ENCODE measurements around the gene PAIP1. TPM values are rescaled to one million over a fixed set of nuclear protein-coding genes. Genes with fewer than 3 reads are reported as not detected.

The PAIP1 gene
- total RNA-seq, 1 donor from 2014 or later: 95.5 TPM

GRCh38 chr5:43482490-43483297, 74.2 kb downstream of the PAIP1 start:
- H3K27me3 Mint-ChIP-seq: no peaks in the 10 kb centered on the region
- peaks cover 2% of the 10 kb centered on the region for H3K36me3 Mint-ChIP-seq
- TF ChIP-seq, protein P1, sequence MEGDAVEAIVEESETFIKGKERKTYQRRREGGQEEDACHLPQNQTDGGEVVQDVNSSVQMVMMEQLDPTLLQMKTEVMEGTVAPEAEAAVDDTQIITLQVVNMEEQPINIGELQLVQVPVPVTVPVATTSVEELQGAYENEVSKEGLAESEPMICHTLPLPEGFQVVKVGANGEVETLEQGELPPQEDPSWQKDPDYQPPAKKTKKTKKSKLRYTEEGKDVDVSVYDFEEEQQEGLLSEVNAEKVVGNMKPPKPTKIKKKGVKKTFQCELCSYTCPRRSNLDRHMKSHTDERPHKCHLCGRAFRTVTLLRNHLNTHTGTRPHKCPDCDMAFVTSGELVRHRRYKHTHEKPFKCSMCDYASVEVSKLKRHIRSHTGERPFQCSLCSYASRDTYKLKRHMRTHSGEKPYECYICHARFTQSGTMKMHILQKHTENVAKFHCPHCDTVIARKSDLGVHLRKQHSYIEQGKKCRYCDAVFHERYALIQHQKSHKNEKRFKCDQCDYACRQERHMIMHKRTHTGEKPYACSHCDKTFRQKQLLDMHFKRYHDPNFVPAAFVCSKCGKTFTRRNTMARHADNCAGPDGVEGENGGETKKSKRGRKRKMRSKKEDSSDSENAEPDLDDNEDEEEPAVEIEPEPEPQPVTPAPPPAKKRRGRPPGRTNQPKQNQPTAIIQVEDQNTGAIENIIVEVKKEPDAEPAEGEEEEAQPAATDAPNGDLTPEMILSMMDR (conservative IDR thresholded peaks at IDR 0.05): no peak
- no peak for DNase-seq (ENCODE audit: extremely low spot score, unreplicated experiment)
- no peaks in the 10 kb centered on the region for H3K9me3 Mint-ChIP-seq
- peak overlapping the region; percentile 99 for H3K27ac Mint-ChIP-seq
- H3K4me1 Mint-ChIP-seq (ENCODE audit: unreplicated experiment): peaks cover 7% of the 10 kb centered on the region
- peak overlapping the region; percentile 97 for H3K4me3 Mint-ChIP-seq

Other genes starting within 250 kb of the PAIP1 start
- gene HMGCS1, start 243.7 kb downstream of the PAIP1 start, total RNA-seq (ENCODE audit: low replicate concordance): 128 and 148 TPM in 2 replicates
- 2.0 TPM in 1 of 2 replicates, not detected in the other for gene CCL28, start 144.7 kb downstream of the PAIP1 start, total RNA-seq (ENCODE audit: low replicate concordance)
- 11.4 and 11.6 TPM in 2 replicates for gene TMEM267, start 73.2 kb downstream of the PAIP1 start, total RNA-seq (ENCODE audit: low replicate concordance)
- gene C5orf34, start 41.9 kb downstream of the PAIP1 start, total RNA-seq (ENCODE audit: low replicate concordance): 2.0 and 8.3 TPM in 2 replicates
- 61.1 and 80.4 TPM in 2 replicates for gene NNT, start 46.1 kb upstream of the PAIP1 start, total RNA-seq (ENCODE audit: low replicate concordance)

Data from type B pancreatic cell (in vitro differentiated cells).